Activated T-cell treated with anti-CD3 and anti-CD28 coated beads for 24 hours (primary cell): ENCODE data around the gene SLC31A2.

ENCODE experiments used
- DNase-seq: peaks from one replicate; pipeline ENCODE4 v3.0.0-alpha.2; 2020; ENCODE audit warnings: low read depth

The SLC31A2 gene

GRCh38 chr9:113186137-113186755 lies 35.4 kb downstream of the SLC31A2 start:
- no peak for DNase-seq

- no peak for DNase-seq
Observed at GRCh38 chr9:113187929-113188595, 37.3 kb downstream of the SLC31A2 start.

GRCh38 chr9:113192455-113192854 lies 41.6 kb downstream of the SLC31A2 start:
- no peak for DNase-seq

GRCh38 chr9:113199683-113200329 lies 49.0 kb downstream of the SLC31A2 start:
- no peak for DNase-seq

GRCh38 chr9:113205432-113205831 lies 54.6 kb downstream of the SLC31A2 start:
- DNase-seq = no peak

GRCh38 chr9:113205861-113206260 lies 55.1 kb downstream of the SLC31A2 start:
- no peak for DNase-seq

GRCh38 chr9:113210815-113211214 lies 60.0 kb downstream of the SLC31A2 start:
- no peak for DNase-seq
